Activated B cell treated with CpG ODN at 0.5 μM for 24 hours (primary cell): ENCODE measurements around the gene PIK3R3. TPM values are rescaled to one million over a fixed set of nuclear protein-coding genes. Genes with fewer than 3 reads are reported as not detected.
"Not testable (repeated sequence)": the region's sequence is repeated elsewhere in the genome, so short reads cannot be mapped to it uniquely, and the experiment has no call there.

ENCODE experiments used
- ATAC-seq: fragments of 200-7000 bp; cut with Tn5 transposase; one replicate; pipeline ENCODE4 v1.10.0; 2021; ENCODE audit warnings: low read depth, mild to moderate bottlenecking, moderate library complexity
- CTCF ChIA-PET: fragments of 350-600 bp; sonication (Branson Sonifier 250); formaldehyde crosslinking; loops from one replicate; lab custom pipeline; 2021; ENCODE audit warnings: antibody characterized with exemption; lab: Charles Lee
- POLR2A ChIA-PET: fragments of 350-600 bp; sonication (Branson Sonifier 250); formaldehyde crosslinking; loops from one replicate; lab custom pipeline; 2021; ENCODE audit warnings: antibody characterized with exemption; lab: Charles Lee
- DNase-seq: peaks from one replicate; pipeline ENCODE4 v3.0.0; 2022
- H3K27ac Mint-ChIP-seq: one replicate; pipeline ENCODE4 v1.8.0; 2020; ENCODE audit warnings: mixed read lengths
- H3K27me3 Mint-ChIP-seq: one replicate; pipeline ENCODE4 v1.8.0; 2021; ENCODE audit warnings: mixed read lengths
- H3K36me3 Mint-ChIP-seq: one replicate; pipeline ENCODE4 v1.8.0; 2021; ENCODE audit warnings: low read depth, mixed read lengths
- H3K4me1 Mint-ChIP-seq: one replicate; pipeline ENCODE4 v1.8.0; 2021; ENCODE audit warnings: mixed read lengths
- H3K4me3 Mint-ChIP-seq: one replicate; pipeline ENCODE4 v1.8.0; 2020; ENCODE audit warnings: mild to moderate bottlenecking, mixed read lengths
- H3K9me3 Mint-ChIP-seq: one replicate; pipeline ENCODE4 v1.8.0; 2020; ENCODE audit warnings: mixed read lengths
- intact Hi-C: fragments of 100-400 bp; cut with micrococcal nuclease; formaldehyde crosslinking; loops from one replicate; pipeline ENCODE4 v1.15.1; 2024
- total RNA-seq: library from RNA; stranded (reverse); gene quantifications from 2 replicates; pipeline ENCODE4 v1.2.3, GENCODE V29; 2022
- TF ChIP-seq, protein P1 (sequence below): fragments of 200-600 bp; IDR thresholded peaks from one replicate; pipeline ENCODE4 v1.8.0; 2022; ENCODE audit warnings: antibody characterized with exemption, mild to moderate bottlenecking

The PIK3R3 gene
- total RNA-seq, 1 donor from 2014 or later, result 1.3 TPM

DNA sequence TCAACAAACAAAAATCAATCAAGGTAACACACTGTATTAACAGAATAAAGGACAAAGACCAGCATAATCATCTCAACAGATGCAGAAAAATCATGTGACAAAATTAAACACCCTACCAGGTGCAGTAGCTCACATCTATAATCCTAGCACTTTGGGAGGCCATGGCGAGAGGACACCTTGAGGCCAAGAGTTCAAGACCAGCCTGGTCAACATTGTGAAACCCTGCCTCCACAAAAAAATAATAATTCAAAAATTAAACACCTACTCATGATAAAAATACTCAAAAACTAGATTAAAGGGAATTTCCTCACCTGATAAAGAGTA is 35.3 kb downstream of the PIK3R3 start:
- TF ChIP-seq, protein P1, sequence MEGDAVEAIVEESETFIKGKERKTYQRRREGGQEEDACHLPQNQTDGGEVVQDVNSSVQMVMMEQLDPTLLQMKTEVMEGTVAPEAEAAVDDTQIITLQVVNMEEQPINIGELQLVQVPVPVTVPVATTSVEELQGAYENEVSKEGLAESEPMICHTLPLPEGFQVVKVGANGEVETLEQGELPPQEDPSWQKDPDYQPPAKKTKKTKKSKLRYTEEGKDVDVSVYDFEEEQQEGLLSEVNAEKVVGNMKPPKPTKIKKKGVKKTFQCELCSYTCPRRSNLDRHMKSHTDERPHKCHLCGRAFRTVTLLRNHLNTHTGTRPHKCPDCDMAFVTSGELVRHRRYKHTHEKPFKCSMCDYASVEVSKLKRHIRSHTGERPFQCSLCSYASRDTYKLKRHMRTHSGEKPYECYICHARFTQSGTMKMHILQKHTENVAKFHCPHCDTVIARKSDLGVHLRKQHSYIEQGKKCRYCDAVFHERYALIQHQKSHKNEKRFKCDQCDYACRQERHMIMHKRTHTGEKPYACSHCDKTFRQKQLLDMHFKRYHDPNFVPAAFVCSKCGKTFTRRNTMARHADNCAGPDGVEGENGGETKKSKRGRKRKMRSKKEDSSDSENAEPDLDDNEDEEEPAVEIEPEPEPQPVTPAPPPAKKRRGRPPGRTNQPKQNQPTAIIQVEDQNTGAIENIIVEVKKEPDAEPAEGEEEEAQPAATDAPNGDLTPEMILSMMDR, result no peak
- CTCF ChIA-PET, result no interaction called here
- intact Hi-C loops, result no loop called here

GRCh38 chr1:46096269-46097148 is 35.9 kb downstream of the PIK3R3 start:
- Mint-ChIP-seq H3K27ac (no peak overlapping the region), H3K36me3 (no peaks in the 10 kb centered on the region), H3K27me3 (peaks cover 1% of the 10 kb centered on the region), H3K4me3 (no peak overlapping the region), H3K4me1 (peaks cover 10% of the 10 kb centered on the region), H3K9me3 (peaks cover 6% of the 10 kb centered on the region)
- intact Hi-C loops, result no loop called here
- DNase-seq (no peak), ATAC-seq (no peak)
- POLR2A ChIA-PET, result no interaction called here
- TF ChIP-seq, protein P1, result no peak
- CTCF ChIA-PET, result no interaction called here

More for the DNA sequence above, 35.3 kb downstream of the PIK3R3 start:
- Mint-ChIP-seq H3K27me3 (peaks cover 1% of the 10 kb centered on the region), H3K9me3 (peaks cover 6% of the 10 kb centered on the region), H3K4me3 (no peak overlapping the region), H3K27ac (no peak overlapping the region), H3K36me3 (no peaks in the 10 kb centered on the region), H3K4me1 (peaks cover 10% of the 10 kb centered on the region)
- DNase-seq, result no peak
- POLR2A ChIA-PET, result no interaction called here
- ATAC-seq, result no peak

DNA sequence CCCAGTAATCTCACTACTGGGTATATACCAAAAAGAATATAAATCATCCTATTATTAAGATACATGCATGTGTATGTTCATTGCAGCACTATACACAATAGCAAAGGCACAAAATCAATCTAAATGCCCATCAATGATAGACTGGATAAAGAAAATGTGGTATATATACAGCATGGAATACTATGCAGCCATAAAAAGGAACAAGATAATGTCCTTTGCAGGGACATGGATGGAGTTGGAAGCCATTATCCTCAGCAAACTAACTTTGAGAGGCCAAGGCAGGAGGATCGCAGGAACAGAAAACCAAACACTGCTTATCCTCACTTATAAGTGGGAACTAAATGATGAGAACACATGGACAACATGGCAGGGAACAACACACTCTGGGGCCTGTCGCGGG is 37.3 kb downstream of the PIK3R3 start:
- H3K36me3 Mint-ChIP-seq, H3K4me1 Mint-ChIP-seq, DNase-seq, H3K27ac Mint-ChIP-seq, H3K4me3 Mint-ChIP-seq, CTCF ChIA-PET, ATAC-seq, H3K9me3 Mint-ChIP-seq, POLR2A ChIA-PET, intact Hi-C loops, H3K27me3 Mint-ChIP-seq: not testable (repeated sequence)

DNA sequence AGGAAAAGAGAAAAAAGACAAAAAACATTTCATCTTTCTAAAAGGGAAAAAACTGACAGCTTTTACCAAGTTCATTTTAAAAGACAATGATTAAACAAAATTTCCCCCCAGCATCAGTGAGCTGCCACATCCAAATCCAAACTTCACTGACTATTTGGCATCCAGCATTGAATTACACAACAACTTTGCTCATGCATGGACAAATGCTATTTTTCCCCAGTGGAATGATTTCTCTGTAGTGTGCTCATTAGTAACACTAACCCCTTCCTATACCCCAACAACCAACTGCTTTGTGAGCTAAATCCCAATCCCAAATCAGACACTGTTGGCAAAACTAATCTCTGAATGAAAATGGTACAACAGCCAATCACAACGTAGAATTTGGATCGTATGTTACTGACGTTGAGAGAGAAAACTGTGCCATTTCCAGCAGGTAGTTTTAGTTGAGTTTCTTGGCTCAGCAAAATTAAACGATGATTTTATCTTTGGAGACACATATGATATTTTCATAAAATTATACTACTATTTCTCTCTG is 37.9 kb downstream of the PIK3R3 start:
- Mint-ChIP-seq H3K27me3 (peaks cover 1% of the 10 kb centered on the region), H3K27ac (no peak overlapping the region), H3K4me3 (no peak overlapping the region), H3K36me3 (no peaks in the 10 kb centered on the region), H3K4me1 (peaks cover 10% of the 10 kb centered on the region), H3K9me3 (peaks cover 6% of the 10 kb centered on the region)
- POLR2A ChIA-PET, result no interaction called here
- TF ChIP-seq, protein P1, result no peak
- DNase-seq (no peak), ATAC-seq (no peak)
- intact Hi-C loops, result no loop called here
- CTCF ChIA-PET, result no interaction called here

DNA sequence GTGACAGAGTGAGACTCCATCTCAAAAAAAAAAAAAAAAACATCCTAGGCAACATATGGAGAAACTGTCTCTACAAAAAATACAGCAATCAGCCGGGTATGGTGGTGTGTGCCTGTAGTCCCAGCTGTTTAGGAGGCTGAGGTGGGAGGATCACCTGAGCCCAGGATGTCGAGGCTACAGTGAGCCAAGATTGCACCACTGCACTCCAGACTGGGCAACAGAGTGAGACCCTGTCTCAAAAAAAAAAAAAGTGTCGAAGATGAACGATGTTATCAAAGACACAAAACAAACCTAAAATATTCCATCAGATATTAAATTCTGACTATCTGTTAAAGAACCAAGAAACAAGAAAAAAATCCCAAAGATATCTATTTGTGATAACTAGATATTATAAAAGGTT is 38.6 kb downstream of the PIK3R3 start:
- H3K27ac Mint-ChIP-seq, H3K4me1 Mint-ChIP-seq, H3K36me3 Mint-ChIP-seq, H3K9me3 Mint-ChIP-seq, POLR2A ChIA-PET, DNase-seq, intact Hi-C loops, CTCF ChIA-PET, ATAC-seq, H3K27me3 Mint-ChIP-seq, H3K4me3 Mint-ChIP-seq: not testable (repeated sequence)

DNA sequence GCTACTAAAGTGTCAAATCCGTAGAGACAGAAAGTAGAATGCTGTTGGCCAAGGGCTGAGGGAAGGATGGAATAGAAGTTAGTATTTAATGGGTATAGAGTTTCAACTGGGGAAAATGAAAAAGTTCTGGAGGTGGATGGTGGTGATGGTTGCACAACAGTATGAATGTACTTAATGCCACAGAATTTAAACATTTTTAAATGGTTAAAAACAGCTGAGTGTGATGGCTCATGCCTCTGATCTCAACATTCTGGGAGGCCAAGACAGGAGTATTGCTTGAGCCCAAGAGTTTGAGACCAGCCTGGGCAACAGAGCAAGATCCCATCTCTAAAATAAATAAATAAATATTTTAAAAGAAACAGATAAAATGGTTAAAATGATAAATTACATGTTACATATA is 44.5 kb downstream of the PIK3R3 start:
- no peaks in the 10 kb centered on the region for H3K4me1 Mint-ChIP-seq
- no peaks in the 10 kb centered on the region for H3K27me3 Mint-ChIP-seq
- TF ChIP-seq, protein P1, result no peak
- DNase-seq (no peak), ATAC-seq (no peak)
- intact Hi-C loops, result no loop called here
- H3K4me3 Mint-ChIP-seq, result no peak overlapping the region
- H3K9me3 Mint-ChIP-seq, result no peaks in the 10 kb centered on the region
- H3K36me3 Mint-ChIP-seq, result no peaks in the 10 kb centered on the region
- ChIA-PET CTCF (no interaction called here), POLR2A (no interaction called here)
- H3K27ac Mint-ChIP-seq, result no peak overlapping the region
